DMS79 (cell line): ENCODE results near the gene DACH1.
"Not testable (repeated sequence)": the region's sequence is repeated elsewhere in the genome, so short reads cannot be mapped to it uniquely, and the experiment has no call there.

Source experiments
- DNase-seq: peaks from one replicate; lab custom pipeline; 2025; lab: John Stamatoyannopoulos, UW

The DACH1 gene

DNA sequence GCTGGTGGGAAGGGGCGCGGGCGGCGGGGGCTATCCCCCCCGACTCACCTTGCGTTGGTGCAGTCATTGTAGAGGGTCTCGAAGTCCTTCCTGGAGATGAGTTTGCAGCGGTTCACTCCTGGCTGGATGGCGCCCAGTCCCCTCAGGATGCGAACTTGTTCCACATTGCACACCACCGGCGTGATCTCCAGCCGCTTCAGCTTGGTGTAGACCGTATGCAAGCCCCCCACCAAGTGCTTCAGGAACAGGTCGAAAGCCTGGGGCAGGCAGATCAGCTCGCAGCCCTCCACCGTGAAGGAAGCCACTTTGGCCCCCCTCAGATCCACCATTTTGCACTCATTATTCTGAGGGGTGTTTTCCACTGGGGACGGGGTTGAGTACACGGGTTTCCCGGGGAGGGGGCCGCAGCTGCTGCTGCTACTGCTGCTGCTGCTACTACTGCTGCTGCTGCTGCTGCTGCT is 1.1 kb downstream of the DACH1 start:
- DNase-seq, result no peak

DNA sequence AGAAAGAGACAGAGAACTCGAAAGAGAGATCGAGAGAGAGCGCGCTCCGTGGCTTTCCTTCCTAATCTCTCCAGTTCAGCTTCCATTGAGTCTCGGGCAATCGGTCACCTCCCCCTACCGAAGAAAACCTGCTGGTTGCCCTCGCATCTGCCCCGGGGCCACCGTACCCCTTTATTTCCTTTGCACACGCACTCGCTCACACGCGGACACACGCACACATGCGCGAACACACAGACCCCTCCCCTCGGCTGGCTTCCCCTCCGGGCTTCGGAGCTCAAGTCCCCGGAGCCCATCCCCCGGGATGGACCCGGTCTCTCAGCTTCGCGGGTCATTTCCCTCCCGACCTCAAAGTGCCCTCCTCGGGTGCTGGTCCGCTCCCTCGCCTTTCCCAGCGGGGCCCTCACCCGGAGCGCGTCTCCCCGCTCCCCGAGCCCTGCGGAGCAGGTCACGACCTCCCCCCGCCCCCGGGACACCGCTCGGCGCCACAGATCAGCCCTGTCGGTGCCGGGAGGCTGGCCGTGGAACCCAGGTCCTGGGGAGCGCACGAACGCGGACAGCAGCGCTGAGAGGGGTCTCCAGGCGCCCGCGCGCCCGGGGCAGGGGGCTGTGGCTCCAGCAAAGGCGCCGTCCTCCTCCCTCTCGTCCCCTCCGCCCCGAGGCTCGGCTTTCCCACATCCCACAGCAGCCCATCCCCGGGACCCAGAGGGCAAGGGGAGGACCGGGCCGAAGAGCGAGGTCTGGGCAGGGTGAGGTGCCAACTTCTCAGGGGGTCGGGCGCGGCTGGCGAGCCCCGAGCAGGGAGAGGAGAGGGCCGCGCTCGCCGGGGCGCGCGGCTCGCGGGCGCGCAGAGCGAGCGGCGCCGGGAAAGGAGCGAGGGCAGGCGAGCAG is 1.8 kb downstream of the DACH1 start:
- DNase-seq, result no peak

DNA sequence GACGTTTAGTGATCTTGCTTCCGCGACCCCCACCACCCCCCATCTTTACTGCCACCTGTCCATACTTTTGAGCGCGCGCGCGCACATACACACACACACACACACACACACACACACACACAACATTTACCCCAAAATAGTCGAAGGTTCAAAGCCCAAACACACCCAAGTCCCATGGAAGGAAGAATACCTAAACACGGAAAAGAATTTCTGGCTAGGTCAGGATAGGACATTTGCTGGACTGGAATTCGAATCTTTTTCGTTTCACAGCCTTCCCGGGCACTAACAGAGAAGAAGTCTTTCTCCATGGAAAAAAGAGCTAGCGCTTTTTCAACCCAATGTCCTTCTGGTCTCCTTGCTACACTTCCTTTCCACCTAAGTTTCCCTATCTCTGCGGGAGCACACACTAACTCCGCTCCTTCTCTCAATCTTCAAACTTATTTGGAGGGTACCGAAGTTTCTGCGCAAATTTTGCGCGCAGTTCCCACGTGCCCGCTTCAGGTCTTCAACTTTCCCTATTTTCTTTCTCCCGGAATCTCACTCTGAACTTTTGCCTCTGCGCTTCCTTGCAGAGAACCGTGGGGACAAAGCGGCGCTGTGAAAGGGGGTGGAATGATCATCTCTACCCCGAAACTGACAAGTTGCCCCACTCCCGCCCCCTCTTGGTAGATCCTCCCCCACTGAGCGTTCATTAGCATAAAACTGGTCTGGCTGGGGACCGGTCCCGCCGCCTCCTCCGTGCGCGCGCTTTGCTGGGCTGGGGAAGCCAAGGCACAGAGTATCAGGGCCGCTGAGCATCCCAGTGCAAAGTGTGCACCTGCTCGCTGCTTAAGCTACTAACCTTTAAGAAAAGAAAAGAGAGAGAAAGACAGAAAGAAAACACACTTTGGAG is 2.7 kb downstream of the DACH1 start:
- no peak for DNase-seq

DNA sequence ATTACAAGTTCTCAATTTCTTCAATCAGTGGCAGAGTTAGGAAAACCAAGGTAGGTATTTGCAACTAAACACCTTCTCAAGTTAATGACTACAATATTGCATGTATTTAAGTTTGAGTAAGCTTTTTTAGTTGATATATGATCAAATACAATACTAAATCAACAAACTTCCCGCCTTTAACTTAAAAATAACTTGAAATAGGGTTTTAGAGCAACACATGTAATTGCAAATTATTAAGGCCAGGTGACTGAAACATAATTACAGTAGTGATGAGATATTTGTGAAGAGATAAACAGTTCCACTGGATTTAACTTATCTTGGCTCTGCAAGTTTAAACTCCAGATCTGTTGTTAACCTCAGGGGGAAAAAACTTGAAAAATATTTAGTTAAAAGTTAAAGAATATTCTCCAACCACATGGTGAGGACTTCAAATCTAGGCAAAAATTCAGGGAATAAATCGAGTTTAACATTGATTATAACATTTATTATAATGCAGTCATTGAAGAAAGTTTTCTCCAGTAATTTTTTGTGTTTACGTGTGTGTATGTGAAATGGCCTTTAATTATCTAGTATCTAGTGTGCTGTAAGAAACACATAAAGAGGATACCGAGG is 3.6 kb downstream of the DACH1 start:
- DNase-seq, result no peak

DNA sequence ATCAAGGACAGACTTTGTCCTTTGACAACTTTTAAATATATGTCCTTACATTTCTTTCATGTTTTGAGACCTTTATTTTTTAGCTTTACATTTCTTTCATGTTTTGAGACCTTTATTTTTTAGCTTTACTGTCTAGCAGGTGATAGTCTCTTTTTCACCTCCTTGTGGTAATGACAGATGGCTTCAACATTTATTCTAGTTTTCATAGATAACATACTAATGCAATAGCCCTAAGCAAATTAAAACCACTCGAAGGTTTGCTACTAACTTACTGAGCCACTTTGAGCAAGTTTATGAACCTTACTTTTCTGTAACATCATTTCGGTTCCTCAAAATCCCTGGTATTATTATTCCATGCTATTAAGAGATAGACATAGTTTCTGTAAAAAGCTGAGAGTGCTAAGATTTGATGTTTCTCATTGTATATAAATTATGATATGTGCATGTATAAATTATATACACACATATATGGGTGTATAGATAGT is 4.5 kb downstream of the DACH1 start:
- DNase-seq, result no peak

DNA sequence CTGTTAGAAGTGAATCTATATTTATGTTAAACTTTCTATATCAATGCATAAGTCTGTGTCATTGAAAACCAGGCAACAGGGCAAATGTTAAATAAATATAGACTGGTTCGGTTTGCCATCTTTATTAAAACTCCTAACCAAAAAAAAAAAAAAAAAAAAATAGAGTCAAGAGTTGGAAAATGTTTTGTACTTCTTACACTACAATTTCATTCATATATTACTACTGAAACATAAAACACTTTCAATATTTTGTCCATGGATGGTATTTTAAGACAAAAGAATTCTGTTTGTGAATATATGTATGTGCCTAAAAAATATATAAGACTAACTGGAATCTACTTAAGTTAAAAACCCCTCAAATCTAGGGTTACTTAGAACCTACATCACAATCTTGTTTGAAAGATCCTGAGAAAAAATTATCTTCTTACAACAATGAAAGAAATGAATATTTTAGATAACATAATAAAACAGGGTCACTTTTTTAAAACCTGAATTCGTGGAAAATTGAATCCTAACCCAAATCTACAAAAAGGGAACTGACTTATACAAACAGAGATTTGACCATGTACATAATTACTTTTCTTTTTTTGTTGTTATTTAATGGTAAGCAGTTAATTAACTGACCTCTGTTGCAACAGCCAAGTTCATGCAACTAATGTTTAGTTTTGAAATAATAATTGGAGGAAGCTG is 5.1 kb downstream of the DACH1 start:
- no peak for DNase-seq

DNA sequence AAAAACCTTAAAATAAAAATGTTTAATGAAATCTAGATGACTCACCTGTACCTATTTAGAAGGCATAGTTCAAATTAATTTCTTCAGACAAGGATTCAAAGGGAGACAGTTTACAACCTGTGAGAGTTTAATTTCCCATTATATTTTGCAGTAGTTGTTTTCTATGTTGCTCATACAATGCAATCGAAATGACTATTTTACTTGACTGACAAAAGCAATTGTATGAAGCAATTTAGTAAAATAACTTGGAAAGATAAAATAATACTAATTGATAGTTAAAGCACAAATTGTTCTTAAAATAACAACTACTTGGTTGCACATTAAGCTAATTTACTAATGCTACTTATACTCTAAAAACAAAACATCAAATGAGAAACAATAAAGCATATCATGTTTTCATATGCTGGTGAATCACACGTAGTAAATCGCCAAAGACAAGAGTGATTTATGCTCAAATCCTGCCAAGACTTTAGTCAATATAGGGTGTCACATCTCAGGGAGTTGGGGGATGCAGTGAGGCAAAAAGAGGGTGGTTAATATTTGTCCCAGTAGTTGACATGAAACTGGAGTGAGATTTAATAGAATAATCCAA is 6.4 kb downstream of the DACH1 start:
- DNase-seq, result no peak

DNA sequence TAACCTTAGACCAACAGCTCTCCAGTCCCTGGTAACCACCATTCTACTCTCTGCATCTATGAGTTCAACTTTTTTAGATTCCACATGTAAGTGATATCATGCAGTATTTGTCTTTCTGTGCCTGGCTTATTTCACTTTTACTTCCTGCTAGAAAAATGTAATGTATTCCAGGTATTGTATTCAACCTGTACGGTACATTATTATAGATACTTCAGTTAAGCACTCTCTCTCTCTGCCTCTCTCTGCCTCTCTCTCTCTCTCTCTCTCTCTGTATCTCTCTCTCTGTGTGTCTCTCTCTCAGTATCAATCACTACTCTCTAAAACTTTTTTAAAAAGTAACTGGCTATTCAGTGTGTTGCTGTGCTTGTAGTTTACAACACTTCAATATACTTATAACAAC is 8.4 kb downstream of the DACH1 start:
- no peak for DNase-seq

DNA sequence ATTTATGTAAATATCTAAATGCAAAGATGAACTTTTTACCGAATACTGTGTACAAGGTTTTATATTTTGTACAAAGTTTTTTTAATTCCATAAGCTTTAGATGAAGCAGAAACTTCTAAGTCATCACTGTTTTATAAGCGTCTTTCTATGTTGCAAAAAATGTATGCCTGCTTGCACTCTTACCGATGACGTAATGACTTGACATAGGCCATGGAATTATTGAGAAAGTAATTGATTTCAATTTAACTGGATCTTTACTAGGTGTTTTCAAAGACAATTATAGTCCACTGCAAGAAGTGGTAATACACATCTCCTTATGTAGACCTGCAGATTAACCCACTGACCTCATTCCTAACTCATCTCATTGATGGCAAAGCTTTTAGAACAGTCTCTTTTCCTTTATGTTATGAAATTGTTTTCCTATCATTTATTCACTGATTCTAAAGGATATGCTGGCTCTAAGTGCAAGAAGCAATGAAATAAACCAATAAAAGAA is 10.4 kb downstream of the DACH1 start:
- DNase-seq, result no peak

DNA sequence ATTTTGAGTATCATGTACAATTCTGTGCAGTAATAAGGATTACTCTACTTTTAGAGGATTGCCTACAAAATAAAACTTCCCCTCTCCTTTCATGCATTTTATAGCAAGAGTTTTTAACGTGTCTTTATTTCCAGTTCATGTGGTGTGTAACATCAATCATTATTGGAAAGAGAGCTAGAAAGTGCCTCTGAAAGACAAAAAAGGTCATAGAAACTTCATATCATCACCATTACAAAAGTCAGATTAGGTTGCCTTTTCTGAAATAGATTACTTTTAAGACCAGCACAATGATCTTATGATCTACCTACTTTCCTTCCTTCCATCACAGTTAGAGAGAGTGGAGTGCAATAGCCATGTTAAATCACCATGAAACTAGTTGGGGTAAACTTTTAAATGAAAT is 12.6 kb downstream of the DACH1 start:
- no peak for DNase-seq

DNA sequence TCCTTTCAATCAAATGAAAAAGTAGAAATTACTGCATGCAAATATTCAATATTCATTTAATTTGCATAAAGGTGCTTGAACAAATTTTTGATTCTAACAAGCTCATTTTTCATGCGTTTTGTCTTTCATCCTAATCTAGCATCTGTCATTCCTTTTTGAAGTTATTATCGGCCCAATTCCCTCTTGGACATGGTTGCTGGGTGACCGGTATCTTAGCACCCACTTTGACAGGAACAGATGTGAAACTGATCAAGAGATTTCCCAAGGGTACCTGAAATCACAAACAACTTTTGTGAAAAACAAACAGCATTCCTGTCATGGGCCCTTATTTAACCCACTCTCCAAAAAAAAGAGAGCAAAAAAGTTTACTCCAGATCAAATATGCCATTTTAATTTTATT is 13.3 kb downstream of the DACH1 start:
- no peak for DNase-seq

DNA sequence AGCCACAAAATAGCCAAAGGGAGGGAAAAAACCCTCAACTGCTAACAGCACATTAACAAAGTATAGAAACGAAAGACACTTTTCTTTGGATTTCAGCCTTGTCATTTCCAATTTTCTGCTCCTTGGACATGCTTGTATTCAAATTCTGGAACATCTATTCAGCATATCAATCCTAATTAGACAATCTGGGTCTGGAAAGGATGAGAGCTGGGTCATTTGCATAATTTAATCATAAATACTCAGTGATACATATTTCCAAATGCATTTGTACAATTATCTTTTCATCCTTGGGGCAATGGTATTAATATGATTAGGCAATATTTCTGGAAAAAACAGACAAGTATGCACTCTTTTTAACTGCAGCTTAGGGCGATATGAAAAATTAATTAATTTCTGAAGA is 14.3 kb downstream of the DACH1 start:
- no peak for DNase-seq

DNA sequence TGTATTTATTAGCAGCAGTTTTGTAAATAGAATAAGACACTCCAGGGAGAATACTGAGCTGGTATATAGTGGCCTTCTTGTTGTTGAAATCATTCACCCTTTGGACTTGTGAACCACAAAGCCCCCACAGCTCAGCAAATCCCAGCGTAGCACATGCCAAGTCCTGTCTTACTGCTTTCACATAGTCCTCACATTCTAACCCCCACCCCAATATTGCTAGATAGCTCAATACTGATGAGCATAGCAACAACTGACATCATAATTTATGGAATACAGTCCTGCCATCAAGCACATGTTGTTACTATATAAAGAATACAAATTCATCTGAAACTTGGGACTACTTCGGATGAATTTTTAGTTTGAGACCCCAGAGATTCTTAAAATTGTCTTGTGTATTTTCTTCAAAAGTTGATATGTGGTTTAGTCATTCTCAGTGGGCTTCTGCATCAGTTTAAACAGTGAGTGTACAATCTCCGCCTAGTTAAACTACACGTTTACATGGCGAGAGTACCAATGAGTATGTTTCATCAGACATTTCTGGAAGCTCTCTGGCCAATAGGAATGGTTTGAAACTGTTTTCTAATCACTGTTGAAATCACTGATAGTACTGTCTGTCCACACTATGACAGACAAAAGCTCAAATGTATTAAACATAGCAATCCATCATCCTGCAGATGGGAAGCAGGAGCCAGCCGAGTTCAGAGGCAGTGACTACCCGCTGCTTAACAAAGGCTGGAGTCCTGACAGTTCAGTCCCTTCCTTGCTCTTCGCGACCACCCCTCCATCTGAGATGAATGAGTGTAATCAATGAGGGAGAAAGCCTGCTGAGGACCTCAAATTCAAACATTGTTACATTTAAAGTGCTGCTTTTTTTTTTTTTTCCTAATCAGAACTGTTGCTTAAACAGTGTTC is 15.2 kb downstream of the DACH1 start:
- no peak for DNase-seq

DNA sequence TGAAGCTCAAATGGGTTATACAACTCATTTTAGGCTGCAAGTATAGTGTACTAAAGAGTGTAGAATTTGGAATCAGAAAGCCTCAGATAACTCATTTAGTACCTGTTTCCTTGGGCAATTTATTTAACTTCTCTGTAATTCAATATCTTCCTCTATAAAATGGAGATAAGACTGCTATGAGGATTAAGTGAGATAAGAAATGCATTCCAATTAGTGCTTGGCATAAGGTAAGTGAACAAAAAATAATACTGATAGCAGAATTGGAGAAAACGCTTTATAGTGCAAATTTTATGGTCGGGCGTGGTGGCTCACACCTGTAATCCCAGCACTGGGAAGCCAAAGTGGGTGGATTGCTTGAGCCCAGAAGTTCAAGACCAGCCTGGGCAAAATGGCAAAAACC is 25.0 kb downstream of the DACH1 start:
- no peak for DNase-seq

DNA sequence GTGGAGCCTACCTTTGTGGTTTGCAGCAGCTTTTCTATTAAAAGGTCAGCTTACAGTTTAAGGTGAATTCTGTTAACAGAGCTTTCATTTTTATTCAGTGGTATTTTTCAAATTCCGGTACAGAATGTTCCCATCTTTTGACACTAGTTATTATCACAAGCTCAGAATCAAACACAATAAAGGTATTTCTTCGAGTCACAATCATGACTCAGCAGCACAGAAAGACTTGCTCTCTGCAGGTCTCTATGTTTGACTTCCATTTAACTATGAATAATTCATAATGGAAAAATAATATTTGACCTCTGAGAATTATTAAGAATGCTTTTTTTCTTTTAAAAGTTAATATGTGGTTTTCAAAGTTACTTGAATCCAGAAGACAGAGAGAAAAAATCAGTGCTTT is 28.2 kb downstream of the DACH1 start:
- DNase-seq, result no peak

DNA sequence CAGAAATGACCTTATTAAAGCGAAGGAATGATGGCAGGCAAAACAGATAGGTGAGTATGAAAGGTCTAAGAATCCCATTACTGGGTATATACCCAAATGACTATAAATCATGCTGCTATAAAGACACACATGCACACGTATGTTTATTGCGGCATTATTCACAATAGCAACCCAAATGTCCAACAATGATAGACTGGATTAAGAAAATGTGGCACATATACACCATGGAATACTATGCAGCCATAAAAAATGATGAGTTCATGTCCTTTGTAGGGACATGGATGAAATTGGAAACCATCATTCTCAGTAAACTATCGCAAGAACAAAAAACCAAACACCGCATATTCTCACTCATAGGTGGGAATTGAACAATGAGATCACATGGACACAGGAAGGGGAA is 29.4 kb downstream of the DACH1 start:
- not testable (repeated sequence) for DNase-seq

DNA sequence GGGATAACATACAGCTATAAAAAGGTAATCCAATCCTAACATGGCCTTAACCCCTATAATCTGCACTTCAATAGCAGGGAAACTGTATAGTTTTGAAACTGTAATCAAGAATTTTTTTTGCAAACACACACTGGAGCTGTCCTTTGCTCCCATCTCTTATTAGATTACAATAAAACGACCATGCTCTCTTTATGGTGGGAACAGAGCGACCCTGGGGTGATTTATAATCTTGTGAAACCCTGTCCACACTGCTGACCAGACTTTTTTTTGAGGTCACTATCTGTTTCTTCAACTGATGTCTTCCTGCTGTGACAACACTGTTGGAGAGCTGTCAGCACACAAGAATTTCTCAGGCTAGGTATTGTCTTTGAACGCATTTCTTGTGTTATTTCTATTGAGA is 35.3 kb downstream of the DACH1 start:
- DNase-seq, result no peak

DNA sequence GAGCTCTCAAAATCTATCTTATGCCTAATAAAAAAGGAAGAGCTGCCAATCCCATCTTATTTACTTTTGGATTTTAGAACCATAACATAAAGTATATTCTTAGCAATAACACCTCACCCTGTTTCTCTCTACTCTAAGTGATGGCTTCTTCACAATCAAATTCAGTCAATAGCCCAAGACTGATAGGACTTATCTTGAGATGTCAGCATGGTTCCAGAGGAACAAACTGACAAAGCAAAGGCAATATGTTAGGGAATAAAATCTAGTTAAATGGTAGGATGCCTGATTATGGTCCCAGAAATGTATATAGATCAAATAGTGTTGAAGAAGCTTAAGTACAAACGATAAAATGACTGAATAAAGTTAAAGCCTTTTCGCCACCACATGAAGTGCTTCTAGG is 36.3 kb downstream of the DACH1 start:
- no peak for DNase-seq

DNA sequence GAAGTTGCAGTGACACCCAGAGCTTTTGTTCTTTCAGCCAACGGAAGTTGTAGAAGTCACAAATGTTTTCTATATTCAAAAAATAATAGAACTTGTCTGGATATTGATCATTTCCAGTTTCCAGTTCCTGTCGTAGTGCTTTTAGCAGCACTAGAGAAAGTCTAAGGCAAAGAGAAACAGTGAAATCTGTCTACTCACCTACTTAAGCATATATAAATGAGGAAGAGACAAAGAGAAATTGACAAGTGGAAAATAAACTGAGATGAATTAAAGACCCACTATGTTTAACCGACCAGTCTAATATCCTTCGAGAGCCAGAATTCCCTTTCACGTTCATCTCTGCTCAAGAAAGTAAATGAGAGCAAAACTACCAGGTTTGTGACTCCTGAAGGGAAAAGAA is 36.7 kb downstream of the DACH1 start:
- DNase-seq, result no peak

DNA sequence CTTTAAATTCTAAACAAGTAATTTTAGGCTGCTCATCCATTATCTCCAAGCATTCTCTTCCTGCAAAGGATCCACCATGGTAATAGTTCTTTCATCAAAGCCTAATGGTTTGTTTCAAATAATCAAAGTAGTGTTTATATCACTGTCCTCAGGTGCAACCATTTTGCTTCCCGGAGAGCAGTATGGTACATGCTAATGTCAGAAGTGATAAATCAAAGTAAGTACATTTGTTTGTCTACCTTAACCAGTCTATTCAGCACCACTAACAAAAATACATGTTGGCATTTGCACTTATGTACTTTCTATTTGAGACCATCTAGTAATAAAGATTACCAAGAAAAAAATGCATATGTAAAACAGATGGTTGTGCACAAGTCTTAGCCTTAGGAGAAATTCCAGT is 37.5 kb downstream of the DACH1 start:
- DNase-seq, result no peak
